GM21737 (cell line): Measurements from ENCODE around the gene TBX4.

Source experiments
- ATAC-seq: cut with Tn5 transposase; IDR thresholded peaks from one replicate; pipeline ENCODE4 v1.9.1; 2021; ENCODE audit warnings: mild to moderate bottlenecking, moderate library complexity; ENCODE audit not compliant: unreplicated experiment

TBX4 gene

GRCh38 chr17:61453566-61454380 lies 1.6 kb downstream of the TBX4 start:
- ATAC-seq: no peak

- no peak for ATAC-seq
Observed at GRCh38 chr17:61454381-61455323, 2.4 kb downstream of the TBX4 start.

GRCh38 chr17:61455324-61456060 lies 3.3 kb downstream of the TBX4 start:
- no peak for ATAC-seq

GRCh38 chr17:61456061-61456681 lies 3.9 kb downstream of the TBX4 start:
- no peak for ATAC-seq

- ATAC-seq: no peak
Observed at GRCh38 chr17:61456688-61457225, 4.5 kb downstream of the TBX4 start.

- ATAC-seq: no peak
Observed at GRCh38 chr17:61457226-61457983, 5.2 kb downstream of the TBX4 start.

- ATAC-seq: no peak
Observed at GRCh38 chr17:61458000-61458399, 5.8 kb downstream of the TBX4 start.

GRCh38 chr17:61458421-61459141 lies 6.4 kb downstream of the TBX4 start:
- ATAC-seq: no peak

GRCh38 chr17:61459142-61459809 lies 7.1 kb downstream of the TBX4 start:
- no peak for ATAC-seq

GRCh38 chr17:61459939-61460718 lies 7.9 kb downstream of the TBX4 start:
- ATAC-seq: no peak

GRCh38 chr17:61460796-61461585 lies 8.8 kb downstream of the TBX4 start:
- ATAC-seq: no peak

- no peak for ATAC-seq
Observed at GRCh38 chr17:61461586-61461966, 9.4 kb downstream of the TBX4 start.

GRCh38 chr17:61461967-61462718 lies 9.9 kb downstream of the TBX4 start:
- ATAC-seq: no peak

- no peak for ATAC-seq
Observed at GRCh38 chr17:61462719-61463315, 10.6 kb downstream of the TBX4 start.

- ATAC-seq: no peak
Observed at GRCh38 chr17:61463316-61464129, 11.3 kb downstream of the TBX4 start.
